Parathyroid adenoma (tissue), 2 donors: ENCODE measurements around the gene KPTN.
A peak's percentile ranks its signal among the peaks of the same experiment; 100 is the strongest.

Experiments used
- H2AFZ ChIP-seq: fragments of 300-600 bp; sonication (generic); one replicate; pipeline ENCODE4 v1.7.0; 2017; ENCODE audit warnings: antibody characterized with exemption, mild to moderate bottlenecking
- H3K27ac ChIP-seq: fragments of 300-600 bp; sonication (generic); one replicate; pipeline ENCODE4 v1.7.0; 2017
- H3K27me3 ChIP-seq: fragments of 300-600 bp; sonication (generic); one replicate; pipeline ENCODE4 v1.7.0; 2017; ENCODE audit warnings: low read length; ENCODE audit not compliant: control insufficient read depth, insufficient read depth
- H3K36me3 ChIP-seq: fragments of 300-600 bp; sonication (generic); one replicate; pipeline ENCODE4 v1.7.0; 2017; ENCODE audit warnings: low read length; ENCODE audit not compliant: control insufficient read depth, insufficient read depth
- H3K4me1 ChIP-seq: fragments of 300-600 bp; sonication (generic); one replicate; pipeline ENCODE4 v1.7.0; 2017; ENCODE audit warnings: control low read depth
- H3K4me2 ChIP-seq: fragments of 300-600 bp; sonication (generic); one replicate; pipeline ENCODE4 v1.7.0; 2017; ENCODE audit warnings: low read length
- H3K4me3 ChIP-seq: fragments of 300-600 bp; sonication (generic); one replicate; pipeline ENCODE4 v1.7.0; 2017; ENCODE audit warnings: low read depth, low read length
- H3K79me2 ChIP-seq: fragments of 300-600 bp; sonication (generic); one replicate; pipeline ENCODE4 v1.7.0; 2017; ENCODE audit warnings: control low read depth
- H3K9ac ChIP-seq: fragments of 300-600 bp; sonication (generic); one replicate; pipeline ENCODE4 v1.7.0; 2017; ENCODE audit warnings: mild to moderate bottlenecking
- H3K9me3 ChIP-seq: fragments of 300-600 bp; sonication (generic); one replicate; pipeline ENCODE4 v1.7.0; 2017; ENCODE audit warnings: low read length; ENCODE audit not compliant: control insufficient read depth
- TF ChIP-seq, protein P1 (sequence below): fragments of 300-600 bp; sonication (generic); IDR thresholded peaks from one replicate; pipeline ENCODE4 v1.7.0; 2017; ENCODE audit warnings: antibody characterized with exemption, mild to moderate bottlenecking
- donor health status: primary hyperparathyroidism.

KPTN gene

DNA sequence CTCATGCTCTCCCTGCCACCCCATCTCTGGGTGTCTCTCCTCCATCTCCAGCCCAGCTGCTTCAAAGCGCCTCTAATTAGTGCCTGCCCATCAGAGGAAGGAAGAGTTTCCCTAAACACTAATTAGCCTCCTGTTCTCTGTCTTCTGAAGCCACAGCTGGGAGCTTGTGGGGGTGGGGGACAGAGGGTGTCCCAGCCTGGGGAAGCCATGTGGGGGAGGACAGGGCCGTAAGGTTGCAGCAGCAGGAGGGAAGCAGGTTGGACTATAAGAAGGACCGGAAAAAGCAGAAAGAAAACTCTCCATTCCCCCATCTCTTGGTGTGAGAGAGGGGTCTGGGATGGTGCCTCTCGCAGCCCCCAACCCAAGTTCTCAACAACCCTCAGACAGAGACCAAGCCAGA, 38.5 kb downstream of the KPTN start:
- Histone ChIP-seq H3K4me2 (peak overlapping the region; percentile 48), H3K9me3 (no peaks in the 10 kb centered on the region), H3K27me3 (peaks cover 6% of the 10 kb centered on the region), H3K9ac (no peak overlapping the region), H3K27ac (no peak overlapping the region), H3K36me3 (no peaks in the 10 kb centered on the region), H3K4me3 (no peak overlapping the region), H3K4me1 (peaks cover 9% of the 10 kb centered on the region), H3K79me2 (no peaks in the 10 kb centered on the region), H2AFZ (peak overlapping the region; percentile 68)
- TF ChIP-seq, protein P1, sequence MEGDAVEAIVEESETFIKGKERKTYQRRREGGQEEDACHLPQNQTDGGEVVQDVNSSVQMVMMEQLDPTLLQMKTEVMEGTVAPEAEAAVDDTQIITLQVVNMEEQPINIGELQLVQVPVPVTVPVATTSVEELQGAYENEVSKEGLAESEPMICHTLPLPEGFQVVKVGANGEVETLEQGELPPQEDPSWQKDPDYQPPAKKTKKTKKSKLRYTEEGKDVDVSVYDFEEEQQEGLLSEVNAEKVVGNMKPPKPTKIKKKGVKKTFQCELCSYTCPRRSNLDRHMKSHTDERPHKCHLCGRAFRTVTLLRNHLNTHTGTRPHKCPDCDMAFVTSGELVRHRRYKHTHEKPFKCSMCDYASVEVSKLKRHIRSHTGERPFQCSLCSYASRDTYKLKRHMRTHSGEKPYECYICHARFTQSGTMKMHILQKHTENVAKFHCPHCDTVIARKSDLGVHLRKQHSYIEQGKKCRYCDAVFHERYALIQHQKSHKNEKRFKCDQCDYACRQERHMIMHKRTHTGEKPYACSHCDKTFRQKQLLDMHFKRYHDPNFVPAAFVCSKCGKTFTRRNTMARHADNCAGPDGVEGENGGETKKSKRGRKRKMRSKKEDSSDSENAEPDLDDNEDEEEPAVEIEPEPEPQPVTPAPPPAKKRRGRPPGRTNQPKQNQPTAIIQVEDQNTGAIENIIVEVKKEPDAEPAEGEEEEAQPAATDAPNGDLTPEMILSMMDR = no peak

DNA sequence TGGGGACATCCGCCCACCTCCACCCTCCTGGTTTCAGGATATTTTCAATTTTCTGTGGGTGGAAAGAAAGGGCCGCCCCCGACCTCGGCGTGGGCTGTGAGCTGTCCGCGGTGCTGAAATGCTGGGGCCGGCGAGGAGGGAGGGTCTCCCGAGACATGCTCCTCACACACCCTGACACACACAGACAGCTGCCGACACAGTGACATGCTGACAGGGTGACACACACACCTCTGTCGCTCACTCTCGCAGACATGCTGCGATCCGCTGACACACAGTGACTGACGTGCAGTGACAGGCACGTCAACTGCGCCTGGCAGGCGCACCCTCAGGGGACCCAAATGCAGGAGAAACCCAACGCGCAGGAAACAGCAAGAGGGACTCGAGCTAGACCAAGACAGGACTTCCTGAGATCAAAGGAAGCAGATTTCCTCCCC, 39.6 kb downstream of the KPTN start:
- H2AFZ ChIP-seq = no peak overlapping the region
- TF ChIP-seq, protein P1 = no peak
- no peak overlapping the region for H3K4me3 ChIP-seq
- H3K27ac ChIP-seq = no peak overlapping the region
- peaks cover 6% of the 10 kb centered on the region for H3K27me3 ChIP-seq
- H3K79me2 ChIP-seq = no peaks in the 10 kb centered on the region
- H3K36me3 ChIP-seq = no peaks in the 10 kb centered on the region
- no peaks in the 10 kb centered on the region for H3K9me3 ChIP-seq
- H3K4me1 ChIP-seq = peaks cover 9% of the 10 kb centered on the region
- no peak overlapping the region for H3K4me2 ChIP-seq
- no peak overlapping the region for H3K9ac ChIP-seq

DNA sequence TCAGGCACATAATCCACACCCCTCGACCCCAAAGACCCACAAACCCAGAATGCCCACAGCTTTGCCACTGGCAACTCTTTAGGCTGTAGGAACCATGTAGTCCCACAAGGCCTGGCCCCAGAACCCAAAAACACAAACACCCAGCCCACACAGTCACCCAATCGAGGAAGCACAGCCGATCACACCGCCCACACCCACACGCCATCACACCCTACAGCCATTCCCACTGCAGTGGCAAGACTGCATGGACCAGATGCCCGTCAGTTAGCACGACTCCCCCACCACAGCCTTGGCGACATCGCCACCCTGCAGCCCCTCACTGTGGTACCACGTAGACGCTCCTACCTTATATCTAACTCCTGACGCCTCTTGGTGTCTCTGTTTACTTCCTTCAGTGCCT, 40.7 kb downstream of the KPTN start:
- Histone ChIP-seq H3K27me3 (peaks cover 6% of the 10 kb centered on the region), H3K36me3 (no peaks in the 10 kb centered on the region), H3K9me3 (no peaks in the 10 kb centered on the region), H3K9ac (no peak overlapping the region), H2AFZ (no peak overlapping the region), H3K4me2 (no peak overlapping the region), H3K4me3 (no peak overlapping the region), H3K79me2 (no peaks in the 10 kb centered on the region), H3K27ac (no peak overlapping the region), H3K4me1 (peaks cover 9% of the 10 kb centered on the region)
- TF ChIP-seq, protein P1 = no peak

DNA sequence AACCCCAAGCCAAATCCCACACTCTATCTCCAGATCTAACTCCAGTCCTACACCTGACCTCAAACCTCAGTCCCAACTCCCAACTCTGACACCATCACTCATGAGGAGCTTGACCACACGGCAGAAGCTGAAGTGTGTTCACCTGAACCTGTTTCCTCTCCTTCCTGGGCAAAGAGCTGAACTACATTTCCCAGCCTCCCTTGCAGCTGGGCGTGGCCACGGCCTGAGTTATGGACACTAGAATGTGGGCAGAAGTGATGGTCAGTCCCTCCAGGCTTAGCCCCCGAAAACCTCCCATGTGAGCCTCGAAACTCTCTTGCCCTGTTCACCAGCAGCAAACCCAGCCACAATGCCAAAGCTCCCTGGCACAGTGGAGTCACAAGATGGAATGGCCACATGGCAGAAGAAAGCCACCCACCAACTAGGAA, 45.2 kb downstream of the KPTN start:
- Histone ChIP-seq H3K9ac (no peak overlapping the region), H3K36me3 (no peaks in the 10 kb centered on the region), H3K27me3 (no peaks in the 10 kb centered on the region), H3K4me1 (no peaks in the 10 kb centered on the region), H2AFZ (no peak overlapping the region), H3K79me2 (no peaks in the 10 kb centered on the region), H3K27ac (no peak overlapping the region), H3K4me3 (no peak overlapping the region), H3K9me3 (no peaks in the 10 kb centered on the region), H3K4me2 (no peak overlapping the region)
- TF ChIP-seq, protein P1 = no peak

DNA sequence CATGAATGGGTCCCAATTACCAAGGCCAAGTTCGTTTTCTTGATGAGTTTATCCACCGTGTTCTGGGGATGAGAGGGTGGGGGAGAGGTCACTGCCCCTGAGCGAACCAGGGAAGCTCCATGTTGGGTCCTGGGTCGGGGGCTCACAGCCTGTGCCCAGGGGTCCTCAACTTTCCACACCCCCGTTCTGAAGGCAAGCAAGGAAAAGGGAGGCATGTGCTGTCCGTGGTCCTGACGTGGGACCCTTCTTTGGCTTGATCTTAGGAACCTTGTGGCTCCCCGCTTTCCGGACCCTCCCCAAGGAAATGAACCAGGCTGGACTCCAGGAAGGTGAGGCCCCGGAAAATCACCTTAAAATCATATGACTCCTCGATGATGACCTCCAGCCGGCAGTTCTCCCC, 46.5 kb downstream of the KPTN start:
- Histone ChIP-seq H3K4me3 (no peak overlapping the region), H3K9ac (no peak overlapping the region)

More for the DNA sequence above, 46.5 kb downstream of the KPTN start:
- Histone ChIP-seq H3K79me2 (no peaks in the 10 kb centered on the region), H3K9me3 (no peaks in the 10 kb centered on the region), H3K4me1 (no peaks in the 10 kb centered on the region), H3K4me2 (no peak overlapping the region), H2AFZ (no peak overlapping the region), H3K27me3 (no peaks in the 10 kb centered on the region), H3K27ac (no peak overlapping the region), H3K36me3 (no peaks in the 10 kb centered on the region)
- TF ChIP-seq, protein P1 = no peak
